Neutrophil (primary cell): ENCODE measurements around the gene MCTP1.

Experiments
- H3K27ac ChIP-seq: fragments of 200-600 bp; sonication (generic); 2 replicates; pipeline ENCODE4 v1.5.1; 2016; ENCODE audit warnings: mild to moderate bottlenecking, moderate library complexity
- H3K27me3 ChIP-seq: fragments of 200-600 bp; sonication (generic); 2 replicates; pipeline ENCODE4 v1.6.0; 2016; ENCODE audit warnings: mild to moderate bottlenecking
- H3K36me3 ChIP-seq: fragments of 200-600 bp; sonication (generic); 2 replicates; pipeline ENCODE4 v1.5.1; 2017
- H3K4me1 ChIP-seq, 2 experiments: fragments of 200-600 bp in 1 of 2; sonication (generic) in 1 of 2; 1 replicate in 1 of 2; 2 replicates in 1 of 2; pipeline versions ENCODE4 v1.5.1 to v1.6.1; 2013 to 2016; ENCODE audit warnings: low read depth in 1 of 2, low read length in 1 of 2, mild to moderate bottlenecking in 1 of 2, moderate library complexity in 1 of 2; ENCODE audit not compliant: control insufficient read depth in 1 of 2, insufficient read depth in 1 of 2
- H3K4me3 ChIP-seq, 2 experiments: fragments of 200-600 bp in 1 of 2; sonication (generic) in 1 of 2; 1 replicate in 1 of 2; 2 replicates in 1 of 2; pipeline ENCODE4 v1.5.1; 2013 to 2016; ENCODE audit warnings: low read depth in 1 of 2, low read length in 1 of 2, mild to moderate bottlenecking in 1 of 2, moderate library complexity in 1 of 2
- H3K9me3 ChIP-seq: fragments of 200-600 bp; sonication (generic); 2 replicates; pipeline ENCODE4 v1.5.1; 2016
- TF ChIP-seq, protein P1 (sequence below): fragments of 200-600 bp; sonication (generic); IDR thresholded peaks from 2 replicates; pipeline ENCODE4 v1.5.1; 2016; ENCODE audit warnings: antibody characterized with exemption

MCTP1 gene

DNA sequence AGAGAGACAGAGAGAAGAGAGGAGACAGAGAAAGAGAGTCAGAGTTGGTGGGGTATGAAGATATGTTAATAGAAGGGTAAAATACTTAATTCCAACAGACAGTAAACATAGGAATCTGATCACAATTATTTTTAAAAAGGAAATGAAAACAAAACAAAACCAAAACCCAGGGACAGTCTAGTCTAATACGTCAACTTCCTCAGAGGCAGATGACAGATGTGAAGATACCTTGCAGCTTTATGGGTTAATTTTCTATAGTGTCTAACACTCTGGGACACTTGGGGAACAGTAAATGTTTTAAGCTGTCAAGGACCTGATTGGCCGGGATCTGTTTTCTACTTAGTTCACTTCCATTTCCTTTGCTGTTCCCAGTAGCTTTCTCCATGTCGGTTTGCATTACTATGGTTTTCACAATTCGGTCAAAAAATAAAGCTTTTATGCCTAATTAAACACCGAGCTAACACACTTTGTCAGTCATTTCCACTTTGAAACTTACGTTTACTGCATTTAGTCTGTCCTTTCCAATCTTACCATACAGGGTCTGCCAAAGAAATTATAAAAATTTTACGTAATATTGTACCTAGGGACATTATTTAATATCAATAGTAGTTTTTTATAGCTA, 216.5 kb downstream of the MCTP1 start:
- no peaks in the 10 kb centered on the region for H3K36me3 ChIP-seq
- peaks cover 35 to 40% of the 10 kb centered on the region in 2 experiments for H3K4me1 ChIP-seq
- no peaks in the 10 kb centered on the region for H3K9me3 ChIP-seq
- H3K4me3 ChIP-seq = no peak overlapping the region
- TF ChIP-seq, protein P1, sequence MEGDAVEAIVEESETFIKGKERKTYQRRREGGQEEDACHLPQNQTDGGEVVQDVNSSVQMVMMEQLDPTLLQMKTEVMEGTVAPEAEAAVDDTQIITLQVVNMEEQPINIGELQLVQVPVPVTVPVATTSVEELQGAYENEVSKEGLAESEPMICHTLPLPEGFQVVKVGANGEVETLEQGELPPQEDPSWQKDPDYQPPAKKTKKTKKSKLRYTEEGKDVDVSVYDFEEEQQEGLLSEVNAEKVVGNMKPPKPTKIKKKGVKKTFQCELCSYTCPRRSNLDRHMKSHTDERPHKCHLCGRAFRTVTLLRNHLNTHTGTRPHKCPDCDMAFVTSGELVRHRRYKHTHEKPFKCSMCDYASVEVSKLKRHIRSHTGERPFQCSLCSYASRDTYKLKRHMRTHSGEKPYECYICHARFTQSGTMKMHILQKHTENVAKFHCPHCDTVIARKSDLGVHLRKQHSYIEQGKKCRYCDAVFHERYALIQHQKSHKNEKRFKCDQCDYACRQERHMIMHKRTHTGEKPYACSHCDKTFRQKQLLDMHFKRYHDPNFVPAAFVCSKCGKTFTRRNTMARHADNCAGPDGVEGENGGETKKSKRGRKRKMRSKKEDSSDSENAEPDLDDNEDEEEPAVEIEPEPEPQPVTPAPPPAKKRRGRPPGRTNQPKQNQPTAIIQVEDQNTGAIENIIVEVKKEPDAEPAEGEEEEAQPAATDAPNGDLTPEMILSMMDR = no peak
- no peaks in the 10 kb centered on the region for H3K27me3 ChIP-seq
- H3K27ac ChIP-seq = peak overlapping the region; percentile 48

DNA sequence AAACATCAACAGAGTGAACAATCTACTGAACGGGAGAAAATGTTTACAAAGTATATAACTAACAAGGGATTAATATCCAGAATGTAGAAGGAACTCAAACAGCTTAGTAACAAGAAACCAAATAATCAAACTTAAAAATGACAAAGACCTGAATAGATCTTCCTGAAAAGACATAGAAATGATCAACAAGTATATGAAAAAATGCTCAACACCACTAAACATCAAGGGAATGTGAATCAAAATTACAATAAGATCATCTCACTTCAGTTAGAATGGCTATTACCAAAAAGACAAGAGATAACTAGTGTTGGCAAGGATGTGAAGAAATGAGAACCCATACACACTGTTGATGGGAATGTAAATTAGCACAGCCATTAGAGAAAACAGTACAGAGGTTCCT, 218.8 kb downstream of the MCTP1 start:
- Histone ChIP-seq H3K9me3 (no peaks in the 10 kb centered on the region), H3K36me3 (no peaks in the 10 kb centered on the region), H3K27ac (peak overlapping the region; percentile 28), H3K4me3 (no peak overlapping the region), H3K27me3 (no peaks in the 10 kb centered on the region), H3K4me1 (peaks cover 30 to 34% of the 10 kb centered on the region in 2 experiments)
- TF ChIP-seq, protein P1 = no peak

DNA sequence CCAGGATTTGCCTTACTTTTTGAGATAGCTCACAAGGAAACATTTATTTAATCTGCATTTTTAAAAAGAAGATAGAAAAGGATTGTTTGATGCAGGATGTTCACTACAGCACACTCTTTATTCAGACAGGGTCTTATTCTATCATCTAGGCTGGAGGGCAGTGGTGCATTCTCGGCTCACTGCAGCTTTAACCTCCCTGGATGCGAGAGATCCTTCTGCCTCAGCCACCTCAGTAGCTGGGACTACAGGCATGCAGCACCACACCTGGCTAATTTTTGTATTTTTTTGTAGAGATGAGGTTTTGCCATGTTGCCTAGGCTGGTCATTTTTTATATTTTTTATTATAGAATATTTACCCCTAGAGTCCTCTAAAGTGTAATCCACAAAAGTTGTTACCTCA, 221.4 kb downstream of the MCTP1 start:
- Histone ChIP-seq H3K4me1 (peaks cover 14 to 25% of the 10 kb centered on the region in 2 experiments), H3K36me3 (no peaks in the 10 kb centered on the region), H3K27me3 (no peaks in the 10 kb centered on the region), H3K4me3 (no peak overlapping the region), H3K27ac (no peak overlapping the region), H3K9me3 (no peaks in the 10 kb centered on the region)
- TF ChIP-seq, protein P1 = no peak

DNA sequence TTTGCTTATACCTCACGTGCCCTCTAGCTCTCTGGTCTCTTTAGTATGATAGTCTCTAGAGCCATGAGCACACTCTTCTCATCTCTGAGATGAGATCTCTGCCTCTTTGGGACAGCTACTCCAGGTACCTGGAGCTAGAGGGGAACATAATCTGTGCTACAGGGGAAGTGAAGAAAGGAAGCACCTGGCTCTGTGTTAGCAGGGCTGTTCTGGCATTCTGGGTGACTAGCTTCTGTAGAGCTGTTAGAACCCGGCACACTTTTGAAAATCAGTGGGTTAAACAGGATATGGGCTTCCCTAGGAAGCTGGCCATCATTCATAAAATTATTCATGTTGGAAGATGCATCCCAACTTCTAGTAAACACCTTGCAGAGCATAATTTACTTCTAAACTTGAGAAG, 224.8 kb downstream of the MCTP1 start:
- TF ChIP-seq, protein P1 = no peak
- Histone ChIP-seq H3K4me1 (peaks cover 10 to 16% of the 10 kb centered on the region in 2 experiments), H3K27ac (peak overlapping the region; percentile 58), H3K27me3 (no peaks in the 10 kb centered on the region), H3K9me3 (no peaks in the 10 kb centered on the region), H3K36me3 (no peaks in the 10 kb centered on the region), H3K4me3 (no peak overlapping the region)

DNA sequence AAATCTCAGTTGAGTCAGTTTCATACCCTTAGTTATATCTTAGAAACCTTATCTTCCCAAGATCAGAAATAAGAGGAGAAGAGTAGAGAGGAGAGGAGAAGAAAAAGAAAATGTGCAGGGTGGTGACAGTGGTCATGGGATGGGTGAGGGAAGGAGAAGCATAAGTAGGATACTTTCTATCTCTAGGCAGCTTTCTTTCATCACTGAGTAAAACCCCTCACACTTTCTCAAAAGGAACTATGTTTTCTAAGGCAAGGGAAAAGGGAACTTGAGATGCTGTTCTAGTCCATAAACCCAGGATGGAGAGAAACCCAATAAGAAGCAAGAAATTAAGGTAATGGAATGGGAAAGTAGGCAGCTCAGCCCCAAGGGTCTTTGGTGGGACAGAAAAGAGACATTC, 225.3 kb downstream of the MCTP1 start:
- H3K27ac ChIP-seq = peak overlapping the region; percentile 58
- H3K9me3 ChIP-seq = no peaks in the 10 kb centered on the region
- TF ChIP-seq, protein P1 = no peak
- H3K4me3 ChIP-seq = no peak overlapping the region
- H3K4me1 ChIP-seq = peaks cover 10 to 16% of the 10 kb centered on the region in 2 experiments
- no peaks in the 10 kb centered on the region for H3K36me3 ChIP-seq
- no peaks in the 10 kb centered on the region for H3K27me3 ChIP-seq
